GM21423 (cell line): ENCODE data around the gene MCAM.

Experiments used
- ATAC-seq: cut with Tn5 transposase; IDR thresholded peaks from one replicate; pipeline ENCODE4 v1.9.1; 2021; ENCODE audit warnings: mild to moderate bottlenecking, moderate library complexity; ENCODE audit not compliant: unreplicated experiment

The MCAM gene

GRCh38 chr11:119316729-119317591 lies at the start of gene MCAM:
TSS of gene MCAM (minus strand) at chr11:119317130. CDS start at chr11:119317101, 29 bp downstream.
- no peak for ATAC-seq

GRCh38 chr11:119365071-119365591 lies 48.2 kb upstream of the MCAM start:
- no peak for ATAC-seq

- no peak for ATAC-seq
These were observed 47.1 kb upstream of the MCAM start for GRCh38 chr11:119363851-119364590.

- no peak for ATAC-seq
These were observed 46.3 kb upstream of the MCAM start for GRCh38 chr11:119363081-119363850.

GRCh38 chr11:119362741-119363080 lies 45.8 kb upstream of the MCAM start:
- ATAC-seq = no peak

GRCh38 chr11:119361941-119362725 lies 45.2 kb upstream of the MCAM start:
- ATAC-seq = no peak

- no peak for ATAC-seq
These were observed 44.3 kb upstream of the MCAM start for GRCh38 chr11:119361056-119361787.

GRCh38 chr11:119359365-119360214 lies 42.7 kb upstream of the MCAM start:
- no peak for ATAC-seq

GRCh38 chr11:119357074-119357473 lies 40.1 kb upstream of the MCAM start:
- ATAC-seq = no peak

GRCh38 chr11:119356349-119357031 lies 39.6 kb upstream of the MCAM start:
- ATAC-seq = peak; percentile 74

GRCh38 chr11:119355091-119355843 lies 38.3 kb upstream of the MCAM start:
- ATAC-seq = no peak

GRCh38 chr11:119352857-119353260 lies 35.9 kb upstream of the MCAM start:
- no peak for ATAC-seq

GRCh38 chr11:119351232-119351631 lies 34.3 kb upstream of the MCAM start:
- no peak for ATAC-seq

- ATAC-seq = no peak
These were observed 33.4 kb upstream of the MCAM start for GRCh38 chr11:119350302-119350701.

- no peak for ATAC-seq
These were observed 31.1 kb upstream of the MCAM start for GRCh38 chr11:119347940-119348605.

- no peak for ATAC-seq
These were observed 30.3 kb upstream of the MCAM start for GRCh38 chr11:119347242-119347641.

- no peak for ATAC-seq
These were observed 29.7 kb upstream of the MCAM start, which contains the start of gene MFRP for GRCh38 chr11:119346605-119347004. TSS of gene MFRP (minus strand) at chr11:119346705. CDS start at chr11:119346513, 192 bp downstream.
